HTERT RPE-1 (cell line): ENCODE measurements around the gene DOCK1.

Experiments
- in situ Hi-C: fragments of 300-500 bp; cut with MboI; formaldehyde crosslinking; loops from 4 replicates; pipeline ENCODE4 v1.14.3; 2020; ENCODE audit warnings: low sequenced_read_pairs

The DOCK1 gene

DNA sequence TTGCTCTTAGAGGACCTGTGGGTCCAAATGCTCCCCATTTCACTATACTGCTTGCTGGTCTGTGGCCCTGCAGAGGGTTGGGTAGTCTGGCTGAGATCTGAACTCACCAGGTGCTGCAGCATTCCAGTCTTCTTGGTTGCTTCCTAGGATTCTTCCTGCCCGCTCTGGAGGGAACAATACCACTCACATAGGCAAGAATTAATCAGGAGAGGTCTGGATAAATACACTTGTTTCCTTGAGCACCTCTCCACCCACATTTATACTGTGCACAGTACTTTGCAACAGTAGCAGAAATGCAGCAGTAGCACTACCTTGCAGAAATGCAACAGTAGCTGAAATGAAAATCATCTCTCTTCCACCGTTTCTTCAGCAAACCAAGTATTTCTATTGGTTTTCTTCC, 165.9 kb downstream of the DOCK1 start:
- in situ Hi-C loops: no loop called here

DNA sequence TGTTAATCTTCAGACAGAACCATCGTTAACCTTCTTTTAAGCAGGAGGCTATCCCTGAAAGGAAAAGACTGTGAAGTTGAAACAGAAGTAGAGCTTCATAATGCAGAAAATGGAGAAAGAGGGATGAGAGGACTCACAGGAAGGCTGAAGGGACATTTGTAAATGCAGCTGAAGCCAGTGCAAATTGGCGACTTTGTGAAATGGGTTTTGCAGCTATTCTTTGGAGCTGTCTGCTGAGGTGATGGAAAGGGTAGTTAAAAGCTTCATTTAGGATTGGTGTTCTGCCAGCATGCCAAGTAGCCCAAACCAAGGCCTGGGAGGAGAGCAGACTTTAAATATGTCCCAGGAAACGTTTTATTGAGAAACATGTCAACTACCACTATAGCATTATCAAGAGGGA, 168.4 kb downstream of the DOCK1 start:
- in situ Hi-C loops: no loop called here

- in situ Hi-C loops: no loop called here
Measured at GRCh38 chr10:127079392-127079791, 174.2 kb downstream of the DOCK1 start.

GRCh38 chr10:127080317-127080716, 175.1 kb downstream of the DOCK1 start:
- in situ Hi-C loops: no loop called here

DNA sequence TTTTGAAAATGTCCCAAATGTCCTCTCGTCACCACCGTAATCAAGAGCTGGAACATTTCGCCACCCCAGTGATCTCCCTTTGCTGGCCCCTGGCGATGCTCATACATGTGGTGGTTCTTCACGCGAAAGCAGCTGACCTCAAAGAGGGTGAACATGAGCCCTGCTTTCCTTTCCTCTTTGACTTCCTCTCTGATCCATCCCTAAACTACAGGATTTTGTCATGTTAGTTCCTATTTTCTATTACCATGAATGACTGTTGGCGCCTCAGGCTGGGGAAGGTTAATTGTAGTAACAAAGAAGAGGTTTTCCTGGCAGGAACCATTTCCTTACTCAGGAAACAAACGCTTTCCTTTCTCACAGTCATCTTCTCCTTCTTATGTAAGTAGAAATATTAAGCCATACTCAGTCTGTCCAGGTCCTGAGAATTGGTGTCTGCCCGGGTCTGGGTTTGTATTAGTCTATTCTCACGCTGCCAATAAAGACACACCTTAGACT, 176.7 kb downstream of the DOCK1 start:
- in situ Hi-C loops: no loop called here

GRCh38 chr10:127082651-127083050, 177.4 kb downstream of the DOCK1 start:
- in situ Hi-C loops: no loop called here

DNA sequence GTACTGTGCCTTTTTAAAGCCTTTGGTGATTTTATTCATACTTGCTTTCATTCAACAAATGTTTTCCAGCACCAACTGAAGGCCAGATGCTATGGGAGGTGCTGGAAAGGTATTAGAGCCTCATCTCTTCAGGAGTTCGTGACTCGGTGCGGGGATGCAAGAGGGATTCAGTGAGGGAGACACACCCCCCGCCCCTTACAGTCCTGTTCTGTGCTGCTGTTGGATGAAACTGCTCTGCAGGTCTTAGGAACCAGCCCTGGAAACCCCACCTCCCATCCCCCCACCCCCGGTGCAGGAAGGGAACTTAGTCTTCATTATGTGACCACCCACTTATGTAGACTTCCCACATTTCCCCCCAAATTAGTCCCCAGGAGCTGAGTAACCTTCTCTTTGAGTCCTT, 180.7 kb downstream of the DOCK1 start:
- in situ Hi-C loops: no loop called here

DNA sequence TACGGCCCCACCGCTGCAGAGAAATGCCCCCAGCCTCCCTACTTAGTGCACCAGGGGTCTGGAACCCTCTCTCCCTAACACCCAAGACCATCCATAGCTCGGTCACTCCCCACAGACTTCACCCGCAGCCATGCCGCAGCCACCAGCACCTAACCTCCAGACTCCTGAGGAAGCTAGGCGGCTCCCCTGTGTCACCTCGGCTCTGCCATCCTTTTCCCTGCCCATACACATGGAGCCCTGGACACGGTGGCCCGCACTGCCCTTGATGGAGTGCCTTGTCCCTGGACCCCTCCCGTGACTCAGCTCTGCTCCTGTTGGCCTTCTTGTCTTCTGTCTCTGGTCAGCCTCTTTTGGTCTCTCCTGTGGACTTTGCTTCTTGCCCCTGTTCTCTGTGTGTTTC, 183.7 kb downstream of the DOCK1 start:
- in situ Hi-C loops: no loop called here

GRCh38 chr10:127089446-127089845, 184.2 kb downstream of the DOCK1 start:
- in situ Hi-C loops: no loop called here

DNA sequence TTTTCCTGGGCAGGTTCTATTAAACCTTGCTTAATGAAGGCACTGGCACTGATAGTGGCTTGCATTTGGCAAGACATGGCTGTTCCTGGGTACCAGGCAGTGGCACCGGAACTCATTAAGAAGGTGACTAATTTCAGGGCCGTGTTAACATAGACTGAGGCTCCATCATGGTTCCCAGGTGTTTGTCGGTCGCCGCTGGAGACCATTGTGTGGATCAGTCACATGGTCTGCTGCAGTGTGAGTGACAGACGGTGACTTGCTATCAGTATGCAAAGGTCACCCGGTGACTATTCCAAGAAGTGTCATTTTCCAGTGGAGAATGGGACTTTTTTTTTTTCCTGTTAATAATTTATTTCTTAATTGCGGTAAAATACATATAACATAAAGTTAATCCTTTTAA, 184.9 kb downstream of the DOCK1 start:
- in situ Hi-C loops: no loop called here

GRCh38 chr10:127091354-127091753, 186.1 kb downstream of the DOCK1 start:
- in situ Hi-C loops: no loop called here

GRCh38 chr10:127092916-127093315, 187.7 kb downstream of the DOCK1 start:
- in situ Hi-C loops: no loop called here

DNA sequence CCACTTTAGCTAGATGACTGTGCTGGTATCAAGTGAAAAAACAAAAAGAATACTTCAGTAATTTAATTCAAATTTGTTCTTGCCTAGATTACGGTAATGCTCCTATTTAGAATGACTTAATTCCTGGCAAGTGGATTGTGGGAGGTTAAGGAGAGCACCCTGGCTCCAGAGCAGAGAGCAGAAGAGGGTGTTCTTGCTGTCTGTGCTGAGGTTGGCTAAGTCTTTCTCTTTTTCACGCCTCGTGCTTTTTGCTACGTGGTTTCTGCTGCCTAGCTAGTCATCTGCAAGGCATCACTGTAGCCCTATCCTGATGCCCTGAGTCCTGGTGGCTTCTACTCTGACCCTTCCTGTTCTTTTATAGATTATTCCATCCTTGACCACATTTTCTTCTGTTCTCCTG, 189.8 kb downstream of the DOCK1 start:
- in situ Hi-C loops: no loop called here

- in situ Hi-C loops: no loop called here
Measured at GRCh38 chr10:127100983-127101615, 195.9 kb downstream of the DOCK1 start.

- in situ Hi-C loops: no loop called here
Measured at GRCh38 chr10:127102176-127102575, 196.9 kb downstream of the DOCK1 start.

DNA sequence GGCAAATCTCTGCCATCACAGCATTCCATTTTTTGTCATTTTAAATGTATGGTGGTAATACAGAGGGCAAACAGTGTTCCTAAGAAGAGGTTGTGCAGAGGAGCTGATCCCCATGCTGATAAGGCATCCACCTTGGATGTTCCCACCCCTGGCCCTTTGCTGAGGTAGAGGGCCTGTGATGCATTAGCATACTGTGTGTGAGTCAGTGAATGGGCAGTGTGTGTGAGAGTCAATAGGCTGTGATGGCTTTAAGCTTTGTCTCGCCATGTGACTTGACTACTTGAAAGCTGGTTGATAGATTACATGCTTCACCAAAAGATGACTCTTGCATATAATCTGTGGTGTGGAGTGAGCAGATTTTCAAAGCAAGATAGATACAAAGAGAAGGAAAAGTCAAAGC, 209.9 kb downstream of the DOCK1 start:
- in situ Hi-C loops: no loop called here

DNA sequence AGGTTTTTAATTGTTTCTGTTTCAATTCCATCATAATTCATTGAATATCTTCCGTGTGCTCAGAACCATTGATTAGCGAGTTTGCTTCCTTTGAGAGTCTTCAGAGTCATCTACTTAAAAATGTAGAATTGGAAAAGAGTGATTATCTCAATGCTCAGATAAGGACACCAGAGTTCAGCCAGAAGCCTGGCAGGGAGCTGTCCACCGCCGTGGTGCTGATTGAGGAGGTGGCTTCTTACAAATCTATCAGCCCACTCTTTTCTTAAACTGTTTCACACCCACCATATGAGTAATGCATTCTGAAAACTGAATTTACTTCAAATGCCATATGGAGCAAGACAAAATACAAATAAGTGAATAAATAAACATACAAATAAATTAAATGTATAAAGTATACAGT, 211.9 kb downstream of the DOCK1 start:
- in situ Hi-C loops: no loop called here

- in situ Hi-C loops: no loop called here
Measured at GRCh38 chr10:127118034-127118433, 212.8 kb downstream of the DOCK1 start.

DNA sequence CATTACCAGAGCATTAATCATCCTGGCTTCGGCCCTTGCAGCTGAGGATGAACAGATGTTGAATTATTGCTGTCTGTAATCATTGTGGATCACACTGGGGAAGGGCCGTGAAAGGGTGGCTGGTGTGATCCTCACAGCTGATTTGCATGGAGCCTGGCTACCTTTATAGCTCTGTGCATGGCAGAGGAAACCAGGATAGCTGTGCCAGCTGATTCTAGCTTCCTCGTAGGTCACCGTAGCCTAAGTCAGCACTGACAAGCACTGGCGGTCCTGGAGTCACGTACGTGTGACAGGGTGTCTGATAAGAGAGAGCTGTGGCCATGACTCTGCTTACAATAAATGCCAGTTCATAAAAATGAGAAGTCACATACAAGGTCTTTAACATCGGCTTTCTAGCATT, 214.7 kb downstream of the DOCK1 start:
- in situ Hi-C loops: no loop called here

DNA sequence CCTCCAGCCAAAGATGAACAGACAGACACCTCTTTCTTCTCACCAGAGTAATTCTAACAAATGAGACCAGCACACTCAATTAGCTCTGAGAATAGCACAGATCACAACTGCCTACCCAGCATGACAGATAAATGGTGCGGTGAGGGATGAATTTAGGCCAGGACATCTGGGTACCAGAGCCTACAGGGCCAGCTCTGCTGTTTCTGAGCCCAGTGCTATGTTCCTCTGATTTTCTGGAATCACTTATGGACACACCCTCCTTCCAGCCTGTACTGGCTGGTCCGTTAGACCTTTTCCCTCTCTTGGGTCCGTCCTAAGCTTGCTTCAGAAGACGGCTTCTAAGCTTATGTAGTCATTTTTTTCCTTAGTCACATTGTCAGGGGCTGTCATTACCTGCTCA, 217.6 kb downstream of the DOCK1 start:
- in situ Hi-C loops: no loop called here

- in situ Hi-C loops: no loop called here
Measured at GRCh38 chr10:127123626-127124025, 218.4 kb downstream of the DOCK1 start.

GRCh38 chr10:127125331-127125730, 220.1 kb downstream of the DOCK1 start:
- in situ Hi-C loops: no loop called here

GRCh38 chr10:127127822-127128221, 222.6 kb downstream of the DOCK1 start:
- in situ Hi-C loops: no loop called here
